Measurements from ENCODE around the gene DCAF5. TPM values are rescaled to one million over a fixed set of nuclear protein-coding genes. Genes with fewer than 3 reads are reported as not detected.

DCAF5 gene
- total RNA-seq, 2 donors from 2014 or later, result 31.4 to 37.7 TPM

GRCh38 chr14:69132513-69133181 is 20.3 kb downstream of the DCAF5 start:
- Mint-ChIP-seq H3K9me3 (no peaks in the 10 kb centered on the region), H3K4me1 (peaks cover 47% of the 10 kb centered on the region), H3K4me3 (peak overlapping the region; percentile 76), H3K36me3 (ENCODE audit: low read depth) (peaks cover 8% of the 10 kb centered on the region), H3K27me3 (no peaks in the 10 kb centered on the region), H3K27ac (peak overlapping the region; percentile 90)
- ATAC-seq (replicated peaks), result no peak

- H3K36me3 Mint-ChIP-seq (ENCODE audit: low read depth), result peaks cover 8% of the 10 kb centered on the region
- no peak for ATAC-seq (replicated peaks)
- H3K4me1 Mint-ChIP-seq, result peaks cover 40% of the 10 kb centered on the region
- H3K9me3 Mint-ChIP-seq, result no peaks in the 10 kb centered on the region
- no peak overlapping the region for H3K4me3 Mint-ChIP-seq
- H3K27me3 Mint-ChIP-seq, result no peaks in the 10 kb centered on the region
- H3K27ac Mint-ChIP-seq, result peak overlapping the region; percentile 90
Observed at GRCh38 chr14:69131176-69131575, 21.7 kb downstream of the DCAF5 start.

DNA sequence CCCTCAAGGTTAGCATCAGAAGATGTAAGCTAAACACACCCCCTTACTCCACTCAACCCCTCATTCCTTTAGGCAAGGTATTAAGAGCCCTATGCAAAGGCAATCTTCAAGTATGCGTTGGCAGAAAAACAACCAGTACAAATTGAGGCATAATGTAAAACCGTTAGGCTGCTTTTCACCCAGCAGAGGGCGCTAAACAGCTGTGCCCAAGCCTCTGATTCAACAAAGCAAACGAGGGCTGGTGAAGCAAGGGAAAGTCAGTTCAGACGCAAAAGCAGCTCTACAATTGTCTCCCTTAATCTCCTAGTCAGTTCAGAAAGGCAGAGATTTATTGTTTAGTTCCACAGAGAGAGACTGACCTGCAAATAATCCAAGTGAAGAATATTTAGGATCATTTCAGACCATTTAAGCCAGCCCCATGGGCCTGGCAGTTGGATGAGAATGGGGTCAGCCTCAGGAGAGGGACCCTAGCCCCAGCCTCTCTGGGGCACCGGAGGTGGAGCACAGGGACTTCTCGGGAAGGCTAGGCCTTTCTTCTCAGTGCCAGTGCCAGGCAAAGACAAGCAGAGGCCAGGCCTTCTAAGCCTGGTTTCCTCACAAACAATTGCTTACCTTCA is 23.5 kb downstream of the DCAF5 start:
- Mint-ChIP-seq H3K9me3 (no peaks in the 10 kb centered on the region), H3K27ac (peak overlapping the region; percentile 3)

DNA sequence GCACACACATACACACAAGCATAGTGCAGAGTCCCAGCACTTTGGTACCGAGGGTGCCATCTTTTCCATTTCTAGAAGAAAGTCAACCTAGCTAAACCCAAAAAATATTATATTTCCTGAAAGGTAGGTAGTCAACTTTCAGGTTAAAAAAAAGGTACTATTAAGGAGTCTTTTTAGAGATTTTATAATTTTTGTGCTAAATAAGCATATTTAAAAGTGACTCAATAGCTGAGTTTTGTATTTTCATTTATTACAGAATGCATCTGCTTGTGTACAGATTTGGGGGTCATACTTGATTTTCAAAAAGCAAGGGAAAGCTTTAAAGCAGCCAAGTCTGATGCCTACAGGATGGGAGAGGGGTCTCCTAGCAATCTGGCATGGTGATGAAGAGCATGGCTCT is 34.6 kb downstream of the DCAF5 start:
- Mint-ChIP-seq H3K4me1 (peaks cover 18% of the 10 kb centered on the region), H3K9me3 (no peaks in the 10 kb centered on the region), H3K27me3 (no peaks in the 10 kb centered on the region), H3K36me3 (ENCODE audit: low read depth) (peaks cover 89% of the 10 kb centered on the region), H3K27ac (peak overlapping the region; percentile 60), H3K4me3 (no peak overlapping the region)
- ATAC-seq (replicated peaks), result no peak

More for the DNA sequence above, 23.5 kb downstream of the DCAF5 start:
- Mint-ChIP-seq H3K36me3 (ENCODE audit: low read depth) (no peaks in the 10 kb centered on the region), H3K27me3 (no peaks in the 10 kb centered on the region), H3K4me1 (peaks cover 47% of the 10 kb centered on the region), H3K4me3 (peak overlapping the region; percentile 10)
- peak; percentile 79 for ATAC-seq (replicated peaks)

DNA sequence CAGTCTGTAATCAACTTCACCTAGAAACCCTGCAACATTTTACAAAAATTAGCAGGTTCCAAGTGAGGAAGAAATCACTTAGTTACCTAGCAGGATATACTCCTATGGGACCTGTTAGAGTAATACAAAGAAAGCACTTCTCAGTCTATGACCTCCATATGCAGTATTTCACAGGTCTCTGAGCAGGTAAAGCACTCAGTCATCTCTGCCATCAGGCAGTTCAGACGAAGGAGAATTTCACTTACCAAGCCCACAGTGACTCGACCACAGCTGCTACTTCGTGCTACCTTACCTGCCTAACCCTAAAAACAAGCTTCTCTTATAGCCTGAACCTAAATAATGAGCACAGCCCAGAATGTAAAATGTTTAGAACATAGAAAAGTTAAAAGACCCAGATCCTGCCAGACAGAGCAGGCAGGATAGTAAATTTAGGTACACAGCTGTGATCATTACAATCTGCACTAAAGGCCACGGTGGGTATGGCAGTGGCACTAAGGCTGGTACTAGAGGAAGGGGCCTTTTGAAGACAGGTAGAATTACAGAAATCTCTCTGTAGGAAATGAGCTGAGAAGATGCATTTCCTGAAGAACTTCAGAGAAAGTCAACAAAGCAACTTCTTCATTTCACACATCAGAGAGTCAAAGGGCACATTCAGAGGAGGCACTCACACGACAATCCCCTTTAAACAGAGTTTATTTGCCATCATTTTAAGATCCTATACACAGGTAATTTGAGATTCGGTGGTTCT is 35.7 kb downstream of the DCAF5 start:
- peaks cover 18% of the 10 kb centered on the region for H3K4me1 Mint-ChIP-seq
- no peaks in the 10 kb centered on the region for H3K27me3 Mint-ChIP-seq
- no peak overlapping the region for H3K4me3 Mint-ChIP-seq
- no peaks in the 10 kb centered on the region for H3K9me3 Mint-ChIP-seq
- ATAC-seq (replicated peaks), result no peak
- H3K36me3 Mint-ChIP-seq (ENCODE audit: low read depth), result peaks cover 88% of the 10 kb centered on the region
- peak overlapping the region; percentile 60 for H3K27ac Mint-ChIP-seq

GRCh38 chr14:69115407-69116185 is 37.3 kb downstream of the DCAF5 start:
- no peak for ATAC-seq (replicated peaks)
- Mint-ChIP-seq H3K4me3 (no peak overlapping the region), H3K4me1 (peaks cover 13% of the 10 kb centered on the region), H3K27ac (no peak overlapping the region), H3K36me3 (ENCODE audit: low read depth) (peaks cover 88% of the 10 kb centered on the region), H3K27me3 (no peaks in the 10 kb centered on the region), H3K9me3 (no peaks in the 10 kb centered on the region)

- no peak overlapping the region for H3K4me3 Mint-ChIP-seq
- H3K4me1 Mint-ChIP-seq, result peaks cover 11% of the 10 kb centered on the region
- no peaks in the 10 kb centered on the region for H3K9me3 Mint-ChIP-seq
- H3K27ac Mint-ChIP-seq, result no peak overlapping the region
- no peak for ATAC-seq (replicated peaks)
- no peaks in the 10 kb centered on the region for H3K27me3 Mint-ChIP-seq
- H3K36me3 Mint-ChIP-seq (ENCODE audit: low read depth), result peaks cover 88% of the 10 kb centered on the region
Observed at GRCh38 chr14:69114763-69115162, 38.2 kb downstream of the DCAF5 start.

GRCh38 chr14:69108358-69108757 is 44.6 kb downstream of the DCAF5 start:
- ATAC-seq (replicated peaks), result no peak
- no peaks in the 10 kb centered on the region for H3K9me3 Mint-ChIP-seq
- no peak overlapping the region for H3K27ac Mint-ChIP-seq
- H3K4me1 Mint-ChIP-seq, result no peaks in the 10 kb centered on the region
- no peak overlapping the region for H3K4me3 Mint-ChIP-seq
- H3K36me3 Mint-ChIP-seq (ENCODE audit: low read depth), result peaks cover 65% of the 10 kb centered on the region
- H3K27me3 Mint-ChIP-seq, result no peaks in the 10 kb centered on the region

- no peaks in the 10 kb centered on the region for H3K27me3 Mint-ChIP-seq
- H3K27ac Mint-ChIP-seq, result no peak overlapping the region
- no peak overlapping the region for H3K4me3 Mint-ChIP-seq
- H3K9me3 Mint-ChIP-seq, result no peaks in the 10 kb centered on the region
- ATAC-seq (replicated peaks), result peak; percentile 57
- no peaks in the 10 kb centered on the region for H3K4me1 Mint-ChIP-seq
- H3K36me3 Mint-ChIP-seq (ENCODE audit: low read depth), result peaks cover 71% of the 10 kb centered on the region
Observed at GRCh38 chr14:69107407-69108003, 45.4 kb downstream of the DCAF5 start.

GRCh38 chr14:69106451-69106850 is 46.5 kb downstream of the DCAF5 start:
- Mint-ChIP-seq H3K27ac (no peak overlapping the region), H3K4me3 (no peak overlapping the region), H3K36me3 (ENCODE audit: low read depth) (peaks cover 61% of the 10 kb centered on the region), H3K27me3 (no peaks in the 10 kb centered on the region), H3K9me3 (no peaks in the 10 kb centered on the region), H3K4me1 (peaks cover 3% of the 10 kb centered on the region)
- no peak for ATAC-seq (replicated peaks)

- Mint-ChIP-seq H3K9me3 (no peaks in the 10 kb centered on the region), H3K4me3 (no peak overlapping the region), H3K27me3 (no peaks in the 10 kb centered on the region), H3K36me3 (ENCODE audit: low read depth) (peaks cover 49% of the 10 kb centered on the region), H3K27ac (no peak overlapping the region), H3K4me1 (peaks cover 10% of the 10 kb centered on the region)
- no peak for ATAC-seq (replicated peaks)
Observed at GRCh38 chr14:69105326-69105725, 47.6 kb downstream of the DCAF5 start.

DNA sequence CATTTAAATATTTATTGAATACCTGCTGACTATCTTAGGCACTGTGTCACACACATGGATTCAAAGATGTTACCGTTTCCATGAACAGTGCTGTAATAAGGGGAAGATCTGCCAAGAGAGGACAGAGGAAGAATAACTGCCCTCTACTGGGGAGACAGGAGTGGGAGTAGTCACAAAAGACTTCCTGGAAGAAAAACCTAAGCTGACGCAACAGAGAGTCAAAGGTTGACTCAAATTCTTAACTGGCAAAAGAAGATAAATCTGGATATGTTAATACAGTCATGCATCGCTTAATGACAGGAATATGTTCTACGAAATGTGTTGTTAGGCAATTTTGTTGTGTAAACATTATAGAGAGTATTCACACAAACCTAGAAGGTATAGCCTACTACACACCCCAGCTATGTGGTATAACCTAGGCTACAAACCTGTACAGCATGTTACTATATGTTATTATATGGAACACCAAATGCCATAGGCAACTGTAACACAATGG is 51.5 kb downstream of the DCAF5 start:
- ATAC-seq (replicated peaks), result peak; percentile 94
- H3K4me3 Mint-ChIP-seq, result peak overlapping the region; percentile 32
- H3K9me3 Mint-ChIP-seq, result no peaks in the 10 kb centered on the region
- H3K4me1 Mint-ChIP-seq, result peaks cover 20% of the 10 kb centered on the region
- H3K27me3 Mint-ChIP-seq, result no peaks in the 10 kb centered on the region
- peak overlapping the region; percentile 58 for H3K27ac Mint-ChIP-seq
- peaks cover 36% of the 10 kb centered on the region for H3K36me3 Mint-ChIP-seq (ENCODE audit: low read depth)

GRCh38 chr14:69097974-69098373 is 54.9 kb downstream of the DCAF5 start:
- H3K36me3 Mint-ChIP-seq (ENCODE audit: low read depth), result peaks cover 40% of the 10 kb centered on the region
- H3K4me1 Mint-ChIP-seq, result peaks cover 20% of the 10 kb centered on the region
- H3K4me3 Mint-ChIP-seq, result no peak overlapping the region
- no peaks in the 10 kb centered on the region for H3K27me3 Mint-ChIP-seq
- H3K9me3 Mint-ChIP-seq, result no peaks in the 10 kb centered on the region
- peak overlapping the region; percentile 46 for H3K27ac Mint-ChIP-seq
- no peak for ATAC-seq (replicated peaks)
